Measurements from ENCODE around the gene MPPE1. TPM values are rescaled to one million over a fixed set of nuclear protein-coding genes. Genes with fewer than 3 reads are reported as not detected.
A peak's percentile ranks its signal among the peaks of the same experiment; 100 is the strongest.
"Not testable (repeated sequence)": the region's sequence is repeated elsewhere in the genome, so short reads cannot be mapped to it uniquely, and the experiment has no call there.

The MPPE1 gene
- 10 to 100 TPM; 60.4 to 61.1 TPM for total RNA-seq

GRCh38 chr18:11908182-11909060 is at the start of gene MPPE1:
TSS of gene MPPE1 (minus strand) at chr18:11908317. CDS start at chr18:11897264, 11,053 bp downstream.
- Mint-ChIP-seq H3K36me3 (peaks cover 11% of the 10 kb centered on the region), H3K27me3 (no peaks in the 10 kb centered on the region), H3K4me3 (peak within 1 kb of the TSS; percentile 94), H3K4me1 (peaks cover 16% of the 10 kb centered on the region), H3K27ac (peak within 1 kb of the TSS; percentile 92), H3K9me3 (no peaks in the 10 kb centered on the region)
- DNase-seq (peak; percentile 92), ATAC-seq (ENCODE audit: low read depth) (peak; percentile 93)
- POLR2A ChIA-PET = interaction anchor here (0.6 to 2.4 kb wide), 3 partner anchors 29 to 73 kb away, joined by 3 to 13 read pairs (median 4); partner anchors contain the start of genes CHMP1B and IMPA2

- POLR2A ChIA-PET = no interaction called here
- no peak for DNase-seq
- H3K27me3 Mint-ChIP-seq = peaks cover 8% of the 10 kb centered on the region
- no peaks in the 10 kb centered on the region for H3K36me3 Mint-ChIP-seq
- no peak overlapping the region for H3K27ac Mint-ChIP-seq
- ATAC-seq (ENCODE audit: low read depth) = no peak
- H3K4me1 Mint-ChIP-seq = peaks cover 3% of the 10 kb centered on the region
- H3K9me3 Mint-ChIP-seq = peaks cover 9% of the 10 kb centered on the region
- H3K4me3 Mint-ChIP-seq = no peak overlapping the region
These were observed 49.5 kb upstream of the MPPE1 start for GRCh38 chr18:11957636-11958035.

GRCh38 chr18:11956371-11957308 is 48.5 kb upstream of the MPPE1 start:
- Mint-ChIP-seq H3K36me3 (no peaks in the 10 kb centered on the region), H3K27ac (no peak overlapping the region), H3K27me3 (peaks cover 6% of the 10 kb centered on the region), H3K9me3 (peaks cover 9% of the 10 kb centered on the region), H3K4me3 (no peak overlapping the region), H3K4me1 (peaks cover 3% of the 10 kb centered on the region)
- POLR2A ChIA-PET = no interaction called here
- no peak for ATAC-seq (ENCODE audit: low read depth)
- DNase-seq = no peak

GRCh38 chr18:11955239-11956029 is 47.3 kb upstream of the MPPE1 start:
- Mint-ChIP-seq H3K4me3 (no peak overlapping the region), H3K4me1 (peaks cover 3% of the 10 kb centered on the region), H3K27ac (no peak overlapping the region), H3K9me3 (peaks cover 9% of the 10 kb centered on the region), H3K27me3 (peaks cover 4% of the 10 kb centered on the region), H3K36me3 (no peaks in the 10 kb centered on the region)
- DNase-seq (no peak), ATAC-seq (ENCODE audit: low read depth) (no peak)
- POLR2A ChIA-PET = no interaction called here

- ATAC-seq (ENCODE audit: low read depth) (no peak), DNase-seq (no peak)
- H3K9me3 Mint-ChIP-seq = peaks cover 9% of the 10 kb centered on the region
- POLR2A ChIA-PET = no interaction called here
- peaks cover 3% of the 10 kb centered on the region for H3K4me1 Mint-ChIP-seq
- peaks cover 2% of the 10 kb centered on the region for H3K27me3 Mint-ChIP-seq
- H3K36me3 Mint-ChIP-seq = no peaks in the 10 kb centered on the region
- H3K4me3 Mint-ChIP-seq = no peak overlapping the region
- no peak overlapping the region for H3K27ac Mint-ChIP-seq
These were observed 45.0 kb upstream of the MPPE1 start for GRCh38 chr18:11953113-11953512.

GRCh38 chr18:11951390-11951851 is 43.3 kb upstream of the MPPE1 start:
- Mint-ChIP-seq H3K36me3 (no peaks in the 10 kb centered on the region), H3K4me1 (peaks cover 7% of the 10 kb centered on the region), H3K9me3 (no peaks in the 10 kb centered on the region), H3K4me3 (no peak overlapping the region), H3K27me3 (peaks cover 2% of the 10 kb centered on the region), H3K27ac (no peak overlapping the region)
- POLR2A ChIA-PET = no interaction called here
- no peak for DNase-seq
- no peak for ATAC-seq (ENCODE audit: low read depth)

GRCh38 chr18:11950824-11951223 is 42.7 kb upstream of the MPPE1 start:
- H3K36me3 Mint-ChIP-seq = no peaks in the 10 kb centered on the region
- no peak for ATAC-seq (ENCODE audit: low read depth)
- H3K27me3 Mint-ChIP-seq = peaks cover 2% of the 10 kb centered on the region
- no peak for DNase-seq
- H3K27ac Mint-ChIP-seq = no peak overlapping the region
- no peak overlapping the region for H3K4me3 Mint-ChIP-seq
- peaks cover 7% of the 10 kb centered on the region for H3K4me1 Mint-ChIP-seq
- POLR2A ChIA-PET = no interaction called here
- no peaks in the 10 kb centered on the region for H3K9me3 Mint-ChIP-seq

GRCh38 chr18:11948852-11949523 is 40.9 kb upstream of the MPPE1 start:
- no peak overlapping the region for H3K27ac Mint-ChIP-seq
- ATAC-seq (ENCODE audit: low read depth) (no peak), DNase-seq (no peak)
- H3K9me3 Mint-ChIP-seq = no peaks in the 10 kb centered on the region
- peaks cover 3% of the 10 kb centered on the region for H3K4me1 Mint-ChIP-seq
- no peak overlapping the region for H3K4me3 Mint-ChIP-seq
- H3K27me3 Mint-ChIP-seq = peaks cover 2% of the 10 kb centered on the region
- POLR2A ChIA-PET = interaction anchor here (2.6 kb wide), 1 partner anchor 32 kb away, joined by 10 read pairs; the partner anchor contains the start of gene IMPA2
- H3K36me3 Mint-ChIP-seq = no peaks in the 10 kb centered on the region

- POLR2A ChIA-PET = interaction anchor here (2.6 kb wide), 1 partner anchor 33 kb away, joined by 10 read pairs; the partner anchor contains the start of gene IMPA2
- H3K4me3 Mint-ChIP-seq = peak overlapping the region; percentile 78
- DNase-seq = peak; percentile 58
- H3K27ac Mint-ChIP-seq = peak overlapping the region; percentile 56
- H3K9me3 Mint-ChIP-seq = no peaks in the 10 kb centered on the region
- peaks cover 6% of the 10 kb centered on the region for H3K4me1 Mint-ChIP-seq
- peaks cover 3% of the 10 kb centered on the region for H3K27me3 Mint-ChIP-seq
- H3K36me3 Mint-ChIP-seq = no peaks in the 10 kb centered on the region
- ATAC-seq (ENCODE audit: low read depth) = peak; percentile 82
These were observed 39.4 kb upstream of the MPPE1 start for GRCh38 chr18:11947214-11948191.

GRCh38 chr18:11946756-11947155 is 38.6 kb upstream of the MPPE1 start:
- Mint-ChIP-seq H3K4me1 (peaks cover 6% of the 10 kb centered on the region), H3K27me3 (peaks cover 3% of the 10 kb centered on the region)
- POLR2A ChIA-PET = interaction anchor here (1.1 to 2.6 kb wide), 2 partner anchors 16 to 34 kb away, joined by 3 to 10 read pairs; partner anchors contain the start of gene IMPA2

GRCh38 chr18:11945834-11946659 is 37.9 kb upstream of the MPPE1 start:
- H3K36me3 Mint-ChIP-seq; H3K27ac Mint-ChIP-seq; H3K9me3 Mint-ChIP-seq; H3K27me3 Mint-ChIP-seq; H3K4me1 Mint-ChIP-seq; DNase-seq; ATAC-seq (ENCODE audit: low read depth): not testable (repeated sequence)
- POLR2A ChIA-PET = interaction anchor here (0.8 to 2.6 kb wide), 3 partner anchors 16 to 35 kb away, joined by 3 to 10 read pairs (median 3); partner anchors contain the start of gene IMPA2
- peak overlapping the region; percentile 29 for H3K4me3 Mint-ChIP-seq

More at GRCh38 chr18:11946756-11947155, 38.6 kb upstream of the MPPE1 start:
- Mint-ChIP-seq H3K36me3 (no peaks in the 10 kb centered on the region), H3K27ac (no peak overlapping the region), H3K4me3 (peak overlapping the region; percentile 29), H3K9me3 (no peaks in the 10 kb centered on the region)
- DNase-seq (no peak), ATAC-seq (ENCODE audit: low read depth) (no peak)
